ENCODE data around the gene CLCN4. TPM values are rescaled to one million over a fixed set of nuclear protein-coding genes. Genes with fewer than 3 reads are reported as not detected.

The CLCN4 gene
- total RNA-seq, 2 donors from 2014 or later, result 0.19 TPM; not detected in 1

- Mint-ChIP-seq H3K4me3 (no peak overlapping the region), H3K27me3 (peaks cover 3% of the 10 kb centered on the region), H3K36me3 (ENCODE audit: low read depth) (no peaks in the 10 kb centered on the region), H3K27ac (no peak overlapping the region), H3K4me1 (no peaks in the 10 kb centered on the region), H3K9me3 (no peaks in the 10 kb centered on the region)
- no peak for ATAC-seq (replicated peaks)
Observed at GRCh38 chrX:10242026-10242425, 85.3 kb downstream of the CLCN4 start.

GRCh38 chrX:10243106-10243505 lies 86.3 kb downstream of the CLCN4 start:
- no peaks in the 10 kb centered on the region for H3K36me3 Mint-ChIP-seq (ENCODE audit: low read depth)
- no peak for ATAC-seq (replicated peaks)
- no peak overlapping the region for H3K4me3 Mint-ChIP-seq
- no peaks in the 10 kb centered on the region for H3K9me3 Mint-ChIP-seq
- no peaks in the 10 kb centered on the region for H3K4me1 Mint-ChIP-seq
- no peak overlapping the region for H3K27ac Mint-ChIP-seq
- peaks cover 3% of the 10 kb centered on the region for H3K27me3 Mint-ChIP-seq

- Mint-ChIP-seq H3K4me3 (no peak overlapping the region), H3K27ac (no peak overlapping the region), H3K36me3 (ENCODE audit: low read depth) (no peaks in the 10 kb centered on the region), H3K27me3 (peaks cover 3% of the 10 kb centered on the region), H3K4me1 (no peaks in the 10 kb centered on the region), H3K9me3 (no peaks in the 10 kb centered on the region)
- no peak for ATAC-seq (replicated peaks)
Observed at GRCh38 chrX:10244915-10245622, 88.3 kb downstream of the CLCN4 start.

GRCh38 chrX:10245886-10246285 lies 89.1 kb downstream of the CLCN4 start:
- ATAC-seq (replicated peaks), result no peak
- Mint-ChIP-seq H3K27me3 (peaks cover 3% of the 10 kb centered on the region), H3K27ac (no peak overlapping the region), H3K4me1 (no peaks in the 10 kb centered on the region), H3K36me3 (ENCODE audit: low read depth) (no peaks in the 10 kb centered on the region), H3K9me3 (no peaks in the 10 kb centered on the region), H3K4me3 (no peak overlapping the region)

GRCh38 chrX:10246297-10246696 lies 89.5 kb downstream of the CLCN4 start:
- Mint-ChIP-seq H3K27ac (no peak overlapping the region), H3K27me3 (peaks cover 3% of the 10 kb centered on the region), H3K4me1 (no peaks in the 10 kb centered on the region), H3K4me3 (no peak overlapping the region), H3K9me3 (no peaks in the 10 kb centered on the region), H3K36me3 (ENCODE audit: low read depth) (no peaks in the 10 kb centered on the region)
- ATAC-seq (replicated peaks), result no peak

- no peak for ATAC-seq (replicated peaks)
- Mint-ChIP-seq H3K4me3 (no peak overlapping the region), H3K27me3 (peaks cover 3% of the 10 kb centered on the region), H3K9me3 (no peaks in the 10 kb centered on the region), H3K36me3 (ENCODE audit: low read depth) (no peaks in the 10 kb centered on the region), H3K4me1 (no peaks in the 10 kb centered on the region), H3K27ac (no peak overlapping the region)
Observed at GRCh38 chrX:10246846-10247245, 90.1 kb downstream of the CLCN4 start.

GRCh38 chrX:10254739-10255138 lies 98.0 kb downstream of the CLCN4 start:
- Mint-ChIP-seq H3K36me3 (ENCODE audit: low read depth) (no peaks in the 10 kb centered on the region), H3K27ac (no peak overlapping the region)

GRCh38 chrX:10259716-10260115 lies 102.9 kb downstream of the CLCN4 start:
- no peaks in the 10 kb centered on the region for H3K4me1 Mint-ChIP-seq
- no peak for ATAC-seq (replicated peaks)
- no peaks in the 10 kb centered on the region for H3K36me3 Mint-ChIP-seq (ENCODE audit: low read depth)
- no peak overlapping the region for H3K4me3 Mint-ChIP-seq
- H3K27me3 Mint-ChIP-seq, result no peaks in the 10 kb centered on the region
- H3K9me3 Mint-ChIP-seq, result no peaks in the 10 kb centered on the region
- no peak overlapping the region for H3K27ac Mint-ChIP-seq

More at GRCh38 chrX:10254739-10255138, 98.0 kb downstream of the CLCN4 start:
- no peak for ATAC-seq (replicated peaks)
- Mint-ChIP-seq H3K4me3 (no peak overlapping the region), H3K9me3 (no peaks in the 10 kb centered on the region), H3K27me3 (no peaks in the 10 kb centered on the region), H3K4me1 (no peaks in the 10 kb centered on the region)

GRCh38 chrX:10265775-10266174 lies 109.0 kb downstream of the CLCN4 start:
- Mint-ChIP-seq H3K27me3 (peaks cover 5% of the 10 kb centered on the region), H3K4me3 (no peak overlapping the region), H3K27ac (no peak overlapping the region), H3K9me3 (no peaks in the 10 kb centered on the region), H3K4me1 (no peaks in the 10 kb centered on the region), H3K36me3 (ENCODE audit: low read depth) (no peaks in the 10 kb centered on the region)
- no peak for ATAC-seq (replicated peaks)

GRCh38 chrX:10278716-10279115 lies 121.9 kb downstream of the CLCN4 start:
- ATAC-seq (replicated peaks), result no peak
- no peaks in the 10 kb centered on the region for H3K36me3 Mint-ChIP-seq (ENCODE audit: low read depth)
- no peak overlapping the region for H3K27ac Mint-ChIP-seq
- H3K27me3 Mint-ChIP-seq, result no peaks in the 10 kb centered on the region
- no peak overlapping the region for H3K4me3 Mint-ChIP-seq
- H3K4me1 Mint-ChIP-seq, result no peaks in the 10 kb centered on the region
- H3K9me3 Mint-ChIP-seq, result no peaks in the 10 kb centered on the region

- H3K4me3 Mint-ChIP-seq, result no peak overlapping the region
- no peaks in the 10 kb centered on the region for H3K27me3 Mint-ChIP-seq
- no peak for ATAC-seq (replicated peaks)
- no peaks in the 10 kb centered on the region for H3K36me3 Mint-ChIP-seq (ENCODE audit: low read depth)
- H3K27ac Mint-ChIP-seq, result no peak overlapping the region
- H3K9me3 Mint-ChIP-seq, result no peaks in the 10 kb centered on the region
- no peaks in the 10 kb centered on the region for H3K4me1 Mint-ChIP-seq
Observed at GRCh38 chrX:10280071-10280470, 123.3 kb downstream of the CLCN4 start.

GRCh38 chrX:10282490-10282889 lies 125.7 kb downstream of the CLCN4 start:
- Mint-ChIP-seq H3K4me1 (no peaks in the 10 kb centered on the region), H3K9me3 (no peaks in the 10 kb centered on the region), H3K27me3 (no peaks in the 10 kb centered on the region), H3K27ac (no peak overlapping the region), H3K36me3 (ENCODE audit: low read depth) (no peaks in the 10 kb centered on the region), H3K4me3 (no peak overlapping the region)
- ATAC-seq (replicated peaks), result no peak

GRCh38 chrX:10286195-10286594 lies 129.4 kb downstream of the CLCN4 start:
- H3K4me1 Mint-ChIP-seq, result no peaks in the 10 kb centered on the region
- no peak overlapping the region for H3K27ac Mint-ChIP-seq
- no peaks in the 10 kb centered on the region for H3K27me3 Mint-ChIP-seq
- H3K4me3 Mint-ChIP-seq, result no peak overlapping the region
- H3K36me3 Mint-ChIP-seq (ENCODE audit: low read depth), result no peaks in the 10 kb centered on the region
- ATAC-seq (replicated peaks), result no peak
- no peaks in the 10 kb centered on the region for H3K9me3 Mint-ChIP-seq
